ENCODE results near the gene VAV2.
"Not testable (repeated sequence)": the region's sequence is repeated elsewhere in the genome, so short reads cannot be mapped to it uniquely, and the experiment has no call there.

The VAV2 gene

GRCh38 chr9:133777068-133777791 is 214.9 kb downstream of the VAV2 start:
- no peak for DNase-seq

- no peak for DNase-seq
Observed at GRCh38 chr9:133775951-133776905, 215.9 kb downstream of the VAV2 start.

- DNase-seq, result no peak
Observed at GRCh38 chr9:133775291-133775690, 216.8 kb downstream of the VAV2 start.

GRCh38 chr9:133774799-133775198 is 217.3 kb downstream of the VAV2 start:
- no peak for DNase-seq

GRCh38 chr9:133773889-133774655 is 218.1 kb downstream of the VAV2 start:
- no peak for DNase-seq

GRCh38 chr9:133772581-133772980 is 219.5 kb downstream of the VAV2 start:
- DNase-seq, result no peak

GRCh38 chr9:133771486-133772482 is 220.3 kb downstream of the VAV2 start:
- DNase-seq, result no peak

GRCh38 chr9:133770076-133770777 is 221.9 kb downstream of the VAV2 start:
- no peak for DNase-seq

- DNase-seq, result no peak
Observed at GRCh38 chr9:133769511-133770075, 222.5 kb downstream of the VAV2 start.

GRCh38 chr9:133768859-133769510 is 223.1 kb downstream of the VAV2 start:
- DNase-seq, result peak; percentile 48

- no peak for DNase-seq
Observed at GRCh38 chr9:133768371-133768858, 223.7 kb downstream of the VAV2 start.

- DNase-seq, result no peak
Observed at GRCh38 chr9:133767625-133768024, 224.5 kb downstream of the VAV2 start.

GRCh38 chr9:133767008-133767407 is 225.1 kb downstream of the VAV2 start:
- no peak for DNase-seq

GRCh38 chr9:133766234-133766633 is 225.9 kb downstream of the VAV2 start:
- DNase-seq, result not testable (repeated sequence)

- DNase-seq, result no peak
Observed at GRCh38 chr9:133763272-133764183, 228.6 kb downstream of the VAV2 start.

GRCh38 chr9:133762488-133763271 is 229.4 kb downstream of the VAV2 start:
- no peak for DNase-seq

GRCh38 chr9:133761641-133762248 is 230.4 kb downstream of the VAV2 start:
- DNase-seq, result no peak

Measured in hematopoietic multipotent progenitor cell treated with erythropoietin and hydrocortisone succinate and interleukin-3 and kit ligand, for 4 days (in vitro differentiated cells).